A673 (cell line): ENCODE data around the gene HMX2.

Source experiments
- CTCF ChIP-seq: fragments of 300-800, 200-600 bp; sonication (generic); conservative IDR thresholded peaks from 2 replicates; pipeline ENCODE4 v1.5.1; 2017; ENCODE audit warnings: low read depth, mild to moderate bottlenecking, antibody characterized with exemption, low read length, moderate library complexity, mixed read lengths
- EZH2 ChIP-seq: fragments of 200-600 bp; sonication (generic); IDR thresholded peaks from 2 replicates; pipeline ENCODE4 v1.6.1; 2017; ENCODE audit warnings: borderline replicate concordance, low read depth, mild to moderate bottlenecking, mixed read lengths, antibody characterized with exemption, low read length; ENCODE audit not compliant: poor library complexity, severe bottlenecking

GRCh38 chr10:123102673-123103072 lies 45.3 kb upstream of the HMX2 start:
- TF ChIP-seq CTCF (no peak), EZH2 (no peak)
